NCI-H526 treated with DMSO at 0.1 percent for 48 hours (cell line): ENCODE results near the gene DHRS3.

Experiments
- DNase-seq: peaks from one replicate; lab custom pipeline; 2025; lab: John Stamatoyannopoulos, UW

Gene DHRS3

DNA sequence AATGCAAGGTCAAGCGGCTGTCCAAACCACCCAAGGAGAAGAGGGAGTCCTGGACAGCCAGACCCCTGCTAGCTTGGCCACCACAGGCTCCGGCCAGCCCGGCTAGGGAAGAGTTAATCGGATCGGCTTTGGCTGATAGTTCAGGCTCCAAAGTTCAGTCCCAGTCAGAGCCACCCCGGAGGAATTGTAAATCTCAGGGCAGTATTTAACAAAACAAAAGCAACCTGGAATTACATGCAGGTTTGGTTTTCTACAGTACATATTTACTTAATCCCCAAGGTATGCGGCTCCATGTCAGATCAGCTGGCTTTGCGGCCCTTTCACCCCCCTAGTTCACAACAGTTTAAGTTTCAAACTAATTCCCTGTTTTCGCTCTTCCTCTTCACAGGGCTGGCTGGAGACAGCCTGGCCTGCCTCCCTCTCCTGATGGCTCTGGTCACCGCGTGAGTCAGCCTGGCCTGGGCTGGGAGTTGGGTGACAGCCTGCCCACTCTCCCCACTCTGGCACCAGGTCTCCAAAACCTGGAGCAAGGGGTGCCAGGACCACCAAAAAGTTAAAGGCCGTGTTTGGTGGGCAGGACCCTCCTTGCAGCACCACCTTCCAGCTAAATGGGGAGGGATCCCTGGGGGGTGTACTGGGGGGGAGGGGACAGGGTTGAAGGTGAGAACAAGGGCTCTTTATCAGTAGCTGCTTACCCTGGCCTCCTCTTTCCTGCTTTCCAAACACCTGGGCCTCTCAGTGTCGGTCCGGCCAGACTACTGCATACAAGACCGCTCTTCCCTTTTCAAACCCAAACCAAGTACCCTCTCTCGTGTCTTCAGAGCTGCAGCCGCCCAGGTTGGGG, 1.9 kb downstream of the DHRS3 start:
- DNase-seq, result peak; percentile 38

- no peak for DNase-seq
Measured at GRCh38 chr1:12615159-12615864, 2.7 kb downstream of the DHRS3 start.

DNA sequence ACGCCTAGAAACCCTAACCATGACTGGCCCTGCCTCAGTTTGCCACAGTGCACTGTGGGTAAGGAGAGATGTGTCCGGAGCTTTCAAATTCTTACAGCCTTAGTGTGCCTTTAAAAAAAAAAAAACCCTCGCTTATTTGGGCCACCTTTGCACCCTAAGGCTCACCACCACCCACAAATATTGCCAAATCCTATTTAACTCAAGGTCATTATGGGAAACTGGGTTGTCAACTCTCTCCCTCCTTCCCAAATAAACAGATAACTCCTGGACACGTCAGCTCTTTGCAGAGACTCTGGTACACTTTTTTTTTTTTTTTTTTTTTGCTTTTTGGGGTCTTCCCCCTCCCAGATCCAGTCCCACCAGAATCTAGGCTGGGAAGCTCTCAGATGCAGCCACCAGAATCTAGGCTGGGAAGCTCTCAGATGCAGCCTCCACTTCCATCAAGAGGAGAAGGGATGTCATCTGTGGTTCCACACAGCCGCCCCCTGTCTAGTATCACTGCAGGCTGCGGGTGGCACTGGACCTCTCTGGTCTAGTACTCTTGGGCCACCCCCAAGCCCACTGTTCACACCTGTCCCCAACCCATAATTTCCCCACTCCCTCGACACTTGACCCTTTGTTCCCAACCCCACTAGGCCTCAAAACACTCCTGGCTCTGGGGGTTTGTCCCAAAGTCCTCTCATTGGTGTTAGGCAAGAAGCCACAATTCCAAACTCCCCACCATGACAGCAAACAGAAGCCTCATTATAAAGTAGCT, 3.4 kb downstream of the DHRS3 start:
- no peak for DNase-seq

- DNase-seq, result no peak
Measured at GRCh38 chr1:12613180-12613579, 4.8 kb downstream of the DHRS3 start.

GRCh38 chr1:12610941-12611340, 7.1 kb downstream of the DHRS3 start:
- DNase-seq, result no peak

DNA sequence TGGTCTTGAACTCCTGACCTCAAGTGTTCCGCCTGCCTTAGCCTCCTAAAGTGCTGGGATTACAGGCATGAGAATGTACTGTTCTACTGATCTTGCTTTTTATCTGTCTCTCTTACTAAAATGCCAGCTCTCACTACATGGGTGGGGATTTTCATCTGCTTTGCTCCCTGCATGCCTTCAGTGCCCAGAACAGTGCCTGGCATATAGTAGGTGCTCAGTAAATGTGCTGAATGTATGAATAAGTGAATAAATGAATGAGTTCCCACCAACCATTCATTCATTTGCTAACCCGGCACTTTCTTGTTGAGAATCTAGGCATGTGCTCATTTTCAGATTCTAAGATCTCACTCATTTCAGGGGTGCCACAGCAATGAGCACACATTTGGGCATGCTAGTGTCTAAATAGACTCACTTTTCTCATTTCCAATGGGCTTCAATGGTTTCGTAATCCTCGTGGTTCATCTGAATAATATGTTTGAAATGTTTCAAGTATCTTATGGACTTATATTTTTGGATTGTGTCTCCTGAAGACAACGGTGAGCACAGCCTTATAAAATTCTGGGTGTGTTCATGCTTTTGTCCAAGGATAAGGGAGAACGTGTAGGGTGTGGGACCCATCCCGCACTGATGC, 7.6 kb downstream of the DHRS3 start:
- no peak for DNase-seq

- DNase-seq, result no peak
Measured at GRCh38 chr1:12609469-12610003, 8.5 kb downstream of the DHRS3 start.

DNA sequence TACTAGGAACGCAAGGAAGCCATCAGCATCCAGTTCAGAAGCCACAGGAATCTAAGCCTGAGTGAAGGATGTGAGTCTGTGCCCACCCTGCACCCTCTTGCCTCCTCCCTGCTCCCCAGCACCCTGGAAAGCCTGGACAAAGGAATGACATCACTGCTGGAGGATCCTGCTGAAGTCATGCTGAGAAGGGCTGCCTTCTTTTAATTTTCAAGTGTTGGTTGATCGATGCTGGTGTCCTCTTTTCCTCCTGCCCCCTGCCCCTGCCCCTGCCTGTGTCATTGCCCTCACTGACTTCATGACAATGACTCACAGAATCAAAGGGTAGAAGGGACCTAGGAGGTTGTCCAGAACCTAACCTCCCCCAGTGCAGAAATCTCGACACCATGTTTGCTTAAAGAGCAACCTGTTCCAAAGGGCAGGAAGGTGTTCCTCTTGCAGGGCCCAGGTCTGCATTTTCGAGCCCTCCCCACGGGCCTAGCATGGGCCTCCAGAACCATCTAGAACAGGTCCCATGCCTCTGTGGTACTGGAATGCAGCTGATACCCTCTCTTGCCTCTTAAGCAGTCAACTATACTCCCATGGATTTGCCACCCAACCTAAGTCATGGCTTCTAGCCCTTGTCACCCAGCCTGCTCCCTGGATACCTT, 9.6 kb downstream of the DHRS3 start:
- DNase-seq, result no peak

- no peak for DNase-seq
Measured at GRCh38 chr1:12607263-12607662, 10.7 kb downstream of the DHRS3 start.

- no peak for DNase-seq
Measured at GRCh38 chr1:12604986-12605385, 13.0 kb downstream of the DHRS3 start.

GRCh38 chr1:12604114-12604874, 13.7 kb downstream of the DHRS3 start:
- DNase-seq, result peak; percentile 35

GRCh38 chr1:12603224-12603623, 14.8 kb downstream of the DHRS3 start:
- DNase-seq, result no peak

GRCh38 chr1:12602659-12603024, 15.4 kb downstream of the DHRS3 start:
- no peak for DNase-seq

DNA sequence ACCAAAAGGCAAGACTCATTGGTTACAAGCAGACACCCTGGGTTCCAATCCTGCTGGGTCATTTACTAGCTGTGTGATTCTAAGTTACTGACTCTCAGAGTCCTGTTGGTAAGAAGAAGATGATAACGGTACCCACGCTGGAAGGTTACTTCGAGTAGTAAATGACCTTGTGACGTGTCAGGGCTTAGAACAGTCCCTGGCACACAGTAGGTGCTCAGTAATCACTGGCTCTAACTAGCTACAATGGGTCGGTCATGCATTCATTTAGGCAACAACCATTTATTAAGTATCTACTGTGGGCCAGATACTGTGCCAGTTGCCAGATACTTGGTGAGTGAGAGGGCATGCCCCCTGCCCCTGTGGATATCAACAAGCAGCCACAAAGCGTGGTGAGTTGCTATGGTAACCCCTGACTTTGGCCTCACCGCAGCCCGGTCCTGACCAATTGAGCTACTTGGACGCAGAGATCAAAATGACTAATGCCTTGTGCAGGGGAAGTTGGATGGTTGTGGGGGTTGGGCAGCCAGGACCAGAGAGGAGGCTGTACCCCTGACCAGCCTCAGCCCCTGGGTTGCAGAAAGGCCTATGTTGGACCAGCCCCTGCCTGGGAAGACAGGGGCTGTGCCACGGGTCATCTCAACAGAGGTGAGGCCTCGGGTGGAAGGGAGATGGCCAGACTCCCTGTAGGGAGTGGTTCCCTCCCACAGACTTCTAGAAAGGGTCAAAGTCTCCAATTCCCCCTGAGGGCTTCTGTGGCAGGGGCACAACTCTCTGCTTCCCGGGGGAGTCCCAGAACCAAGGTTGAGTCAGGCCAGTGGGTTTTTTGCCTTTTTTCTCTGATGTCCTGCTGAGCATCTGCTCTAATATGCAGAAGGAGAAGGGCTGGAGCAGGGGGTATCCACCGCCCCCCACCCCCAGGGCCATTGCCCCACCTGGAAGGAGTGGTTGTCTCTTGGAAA, 16.0 kb downstream of the DHRS3 start:
- no peak for DNase-seq

GRCh38 chr1:12600880-12601633, 17.0 kb downstream of the DHRS3 start:
- peak; percentile 16 for DNase-seq

DNA sequence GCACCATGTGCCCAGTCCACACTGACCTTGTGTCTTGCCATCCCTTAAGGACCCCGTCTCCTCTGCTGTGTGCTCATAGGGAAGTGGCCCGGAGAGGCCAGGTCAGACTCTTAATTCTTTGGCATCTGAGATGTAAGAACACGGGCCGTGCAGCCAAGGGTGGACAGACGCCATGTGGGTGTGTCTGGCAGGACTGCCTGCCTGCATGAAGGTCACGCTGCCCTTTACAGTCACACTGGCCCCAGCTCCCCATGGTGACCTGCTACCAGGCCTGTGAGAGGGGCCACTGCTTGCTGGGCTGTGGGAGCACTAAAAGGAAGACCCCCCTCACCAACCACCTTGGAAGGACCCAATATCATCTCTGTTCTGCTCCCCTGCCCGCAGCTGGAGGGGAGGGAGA, 17.7 kb downstream of the DHRS3 start:
- DNase-seq, result no peak

DNA sequence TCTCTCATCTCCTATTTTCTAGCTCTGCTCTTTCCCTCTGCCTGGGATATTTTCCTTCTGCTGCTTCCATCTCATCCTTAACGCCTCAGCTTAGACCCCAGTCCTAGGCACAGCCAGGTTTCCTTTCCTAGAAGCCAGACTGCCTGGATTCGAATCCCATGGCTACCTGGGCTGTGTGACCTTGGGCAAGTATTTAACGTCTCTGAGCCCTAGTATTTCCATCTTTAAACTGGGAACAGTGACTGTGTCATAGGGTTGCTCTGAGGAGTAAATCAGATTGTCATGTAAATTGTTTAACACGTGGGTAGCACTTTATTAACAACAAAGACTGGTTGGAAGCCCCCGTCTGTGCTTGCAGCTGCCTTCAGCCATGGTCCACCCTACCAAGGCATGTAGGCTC, 18.4 kb downstream of the DHRS3 start:
- no peak for DNase-seq

GRCh38 chr1:12598974-12599373, 19.0 kb downstream of the DHRS3 start:
- no peak for DNase-seq

DNA sequence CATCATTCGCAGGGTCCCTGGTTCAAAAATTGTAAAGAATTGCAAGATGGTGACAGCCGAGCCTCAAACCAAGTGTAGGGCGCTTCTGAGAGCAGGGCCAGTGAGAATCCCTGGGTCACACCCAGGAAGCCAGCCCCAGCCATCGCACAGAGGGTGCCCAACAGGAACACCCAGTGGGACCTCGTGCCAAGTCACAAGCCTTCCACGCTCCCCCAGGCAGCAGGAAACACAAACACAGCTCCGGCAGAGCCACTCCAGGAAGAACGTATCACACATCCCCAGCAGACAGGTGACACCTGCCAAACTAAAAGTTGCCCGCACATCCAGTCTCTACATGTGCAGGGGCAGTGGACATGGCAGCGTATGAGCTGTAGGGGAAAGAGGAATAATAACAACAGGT, 20.2 kb downstream of the DHRS3 start:
- DNase-seq, result no peak
